Thoracic aorta (tissue), 2 donors: ENCODE results near the gene BMP7. TPM values are rescaled to one million over a fixed set of nuclear protein-coding genes. Genes with fewer than 3 reads are reported as not detected.

Source experiments
- ATAC-seq: fragments of 150-250 bp; one replicate; pipeline ENCODE4 v1.8.0; 2017; ENCODE audit warnings: low read depth; ENCODE audit not compliant: insufficient number of reproducible peaks, low FRiP score
- DNase-seq: peaks from one replicate; pipeline ENCODE4 v3.0.0-alpha.2; 2020; ENCODE audit warnings: low spot score
- H3K27ac ChIP-seq, 2 donors: fragments of 200-600 bp; sonication (generic); 1 replicate in 1 of 2; 2 replicates in 1 of 2; pipeline ENCODE4 v1.5.1; 2016; ENCODE audit warnings: mild to moderate bottlenecking in 2 of 2, moderate library complexity in 2 of 2
- H3K27me3 ChIP-seq: fragments of 200-600 bp; sonication (generic); replicated peaks from 2 replicates; pipeline ENCODE4 v1.6.0; 2016; ENCODE audit warnings: mild to moderate bottlenecking; ENCODE audit not compliant: insufficient read depth
- H3K36me3 ChIP-seq: fragments of 200-600 bp; sonication (generic); one replicate; pipeline ENCODE4 v1.5.1; 2016
- H3K4me1 ChIP-seq, 2 donors: fragments of 200-600 bp; sonication (generic); 1 replicate in 1 of 2; 2 replicates in 1 of 2; pipeline versions ENCODE4 v1.5.1 to v1.6.0; 2016; ENCODE audit warnings: low read depth in 2 of 2, mild to moderate bottlenecking in 1 of 2; ENCODE audit not compliant: control insufficient read depth in 1 of 2
- H3K4me3 ChIP-seq: fragments of 200-600 bp; sonication (generic); 2 replicates; pipeline ENCODE4 v1.5.1; 2016; ENCODE audit warnings: mild to moderate bottlenecking
- H3K9me3 ChIP-seq: fragments of 200-600 bp; sonication (generic); 2 replicates; pipeline ENCODE4 v1.5.1; 2016
- total RNA-seq, 2 donors: library from RNA; depleted of rRNA; stranded (reverse); fragments of >200 nt; gene quantifications; one replicate each; pipeline versions ENCODE4 v1.1.0 to v1.2.3, GENCODE V29; 2016
- TF ChIP-seq, protein P1 (sequence below): fragments of 200-600 bp; sonication (generic); IDR thresholded peaks from one replicate; pipeline ENCODE4 v1.5.1; 2019; ENCODE audit warnings: antibody characterized with exemption

The BMP7 gene
- total RNA-seq, 2 donors from 2014 or later = 1.5 TPM; not detected in 1

- ATAC-seq (no peak), DNase-seq (no peak)
- H3K27me3 ChIP-seq = no peaks in the 10 kb centered on the region
- H3K27ac ChIP-seq = no peak overlapping the region
- H3K9me3 ChIP-seq = no peaks in the 10 kb centered on the region
- TF ChIP-seq, protein P1, sequence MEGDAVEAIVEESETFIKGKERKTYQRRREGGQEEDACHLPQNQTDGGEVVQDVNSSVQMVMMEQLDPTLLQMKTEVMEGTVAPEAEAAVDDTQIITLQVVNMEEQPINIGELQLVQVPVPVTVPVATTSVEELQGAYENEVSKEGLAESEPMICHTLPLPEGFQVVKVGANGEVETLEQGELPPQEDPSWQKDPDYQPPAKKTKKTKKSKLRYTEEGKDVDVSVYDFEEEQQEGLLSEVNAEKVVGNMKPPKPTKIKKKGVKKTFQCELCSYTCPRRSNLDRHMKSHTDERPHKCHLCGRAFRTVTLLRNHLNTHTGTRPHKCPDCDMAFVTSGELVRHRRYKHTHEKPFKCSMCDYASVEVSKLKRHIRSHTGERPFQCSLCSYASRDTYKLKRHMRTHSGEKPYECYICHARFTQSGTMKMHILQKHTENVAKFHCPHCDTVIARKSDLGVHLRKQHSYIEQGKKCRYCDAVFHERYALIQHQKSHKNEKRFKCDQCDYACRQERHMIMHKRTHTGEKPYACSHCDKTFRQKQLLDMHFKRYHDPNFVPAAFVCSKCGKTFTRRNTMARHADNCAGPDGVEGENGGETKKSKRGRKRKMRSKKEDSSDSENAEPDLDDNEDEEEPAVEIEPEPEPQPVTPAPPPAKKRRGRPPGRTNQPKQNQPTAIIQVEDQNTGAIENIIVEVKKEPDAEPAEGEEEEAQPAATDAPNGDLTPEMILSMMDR = no peak
- no peaks in the 10 kb centered on the region for H3K36me3 ChIP-seq
- H3K4me3 ChIP-seq = no peak overlapping the region
- no peaks in the 10 kb centered on the region for H3K4me1 ChIP-seq
Observed at GRCh38 chr20:57231161-57231560, 35.3 kb downstream of the BMP7 start.

- no peaks in the 10 kb centered on the region for H3K36me3 ChIP-seq
- TF ChIP-seq, protein P1 = no peak
- no peaks in the 10 kb centered on the region for H3K9me3 ChIP-seq
- H3K4me3 ChIP-seq = no peak overlapping the region
- no peaks in the 10 kb centered on the region for H3K4me1 ChIP-seq
- H3K27me3 ChIP-seq = no peaks in the 10 kb centered on the region
- DNase-seq (no peak), ATAC-seq (no peak)
- H3K27ac ChIP-seq = no peak overlapping the region
Observed at GRCh38 chr20:57230247-57230646, 36.2 kb downstream of the BMP7 start.

DNA sequence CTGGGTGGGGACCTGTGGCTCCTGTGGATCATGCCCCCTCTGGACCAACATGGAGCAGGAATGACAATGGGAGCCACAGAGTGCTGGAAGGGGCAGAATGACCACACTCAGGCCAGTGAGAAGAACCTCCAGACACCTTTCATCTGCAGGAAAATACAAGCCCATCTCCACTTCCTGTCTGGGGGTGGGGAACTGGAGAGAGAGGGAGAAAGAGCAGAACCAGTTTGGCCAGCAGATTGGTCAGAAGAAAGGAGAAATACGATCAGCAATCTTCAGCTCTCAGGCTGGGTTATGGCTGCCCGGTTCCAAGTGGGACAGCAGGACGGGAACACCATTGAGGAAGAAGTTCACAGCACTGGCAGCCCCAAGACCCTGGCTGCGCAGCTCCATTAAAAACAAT, 37.0 kb downstream of the BMP7 start:
- H3K27me3 ChIP-seq = no peaks in the 10 kb centered on the region
- ATAC-seq (no peak), DNase-seq (no peak)
- TF ChIP-seq, protein P1 = no peak
- no peaks in the 10 kb centered on the region for H3K9me3 ChIP-seq
- H3K36me3 ChIP-seq = no peaks in the 10 kb centered on the region
- no peak overlapping the region for H3K4me3 ChIP-seq
- H3K27ac ChIP-seq = no peak overlapping the region
- no peaks in the 10 kb centered on the region for H3K4me1 ChIP-seq

DNA sequence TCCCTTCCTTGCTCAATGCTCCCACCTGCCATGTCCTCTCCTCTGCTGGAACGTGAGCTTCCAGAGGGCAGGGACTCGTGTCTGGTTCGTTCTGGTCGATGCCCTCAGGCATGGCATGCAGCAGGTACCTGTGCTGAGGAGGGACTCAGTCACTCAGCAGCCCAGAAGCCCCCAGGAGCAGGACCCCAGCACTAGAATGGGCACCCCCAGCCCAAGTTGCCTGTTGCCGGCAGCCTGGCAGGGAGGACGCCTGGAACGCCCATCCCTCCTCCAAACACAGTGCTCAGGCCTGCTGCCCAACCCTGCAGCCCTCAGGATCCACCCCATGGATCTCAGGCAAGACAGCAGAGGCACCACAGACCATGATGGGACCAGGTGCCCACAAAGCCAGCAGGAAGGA, 40.6 kb downstream of the BMP7 start:
- TF ChIP-seq, protein P1 = no peak
- no peak for ATAC-seq

GRCh38 chr20:57225197-57225733, 41.2 kb downstream of the BMP7 start:
- TF ChIP-seq, protein P1 = no peak
- DNase-seq (no peak), ATAC-seq (no peak)

More for the DNA sequence above, 40.6 kb downstream of the BMP7 start:
- no peak for DNase-seq
- Histone ChIP-seq H3K4me1 (no peaks in the 10 kb centered on the region), H3K27me3 (no peaks in the 10 kb centered on the region), H3K27ac (no peak overlapping the region), H3K4me3 (no peak overlapping the region), H3K9me3 (no peaks in the 10 kb centered on the region), H3K36me3 (no peaks in the 10 kb centered on the region)

More at GRCh38 chr20:57225197-57225733, 41.2 kb downstream of the BMP7 start:
- no peaks in the 10 kb centered on the region for H3K4me1 ChIP-seq
- no peak overlapping the region for H3K27ac ChIP-seq
- H3K9me3 ChIP-seq = no peaks in the 10 kb centered on the region
- no peak overlapping the region for H3K4me3 ChIP-seq
- no peaks in the 10 kb centered on the region for H3K27me3 ChIP-seq
- no peaks in the 10 kb centered on the region for H3K36me3 ChIP-seq
